Neural progenitor cell (in vitro differentiated cells): Measurements from ENCODE around the gene ZNF502. TPM values are rescaled to one million over a fixed set of nuclear protein-coding genes. Genes with fewer than 3 reads are reported as not detected.
A peak's percentile ranks its signal among the peaks of the same experiment; 100 is the strongest.
"Not testable (repeated sequence)": the region's sequence is repeated elsewhere in the genome, so short reads cannot be mapped to it uniquely, and the experiment has no call there.

Experiments
- DNase-seq: peaks from one replicate; pipeline ENCODE4 v3.0.0-alpha.2; 2016; ENCODE audit warnings: low spot score
- H2AFZ ChIP-seq: fragments of 200-600 bp; sonication (generic); replicated peaks from 2 replicates; pipeline ENCODE4 v1.6.1; 2016; ENCODE audit warnings: antibody characterized with exemption
- H3F3A ChIP-seq: fragments of 200-600 bp; sonication (generic); 2 replicates; pipeline ENCODE4 v1.6.1; 2016; ENCODE audit warnings: antibody characterized with exemption, low read depth
- H3K27ac ChIP-seq: fragments of 200-600 bp; sonication (generic); 2 replicates; pipeline ENCODE4 v1.5.1; 2016; ENCODE audit warnings: mild to moderate bottlenecking
- H3K27me3 ChIP-seq: fragments of 200-600 bp; sonication (generic); 2 replicates; pipeline ENCODE4 v1.6.1; 2016; ENCODE audit warnings: mild to moderate bottlenecking, moderate library complexity
- H3K36me3 ChIP-seq: fragments of 200-600 bp; sonication (generic); 2 replicates; pipeline ENCODE4 v1.5.1; 2016
- H3K4me1 ChIP-seq: fragments of 200-600 bp; sonication (generic); 2 replicates; pipeline ENCODE4 v1.6.1; 2016; ENCODE audit warnings: mixed run types
- H3K4me2 ChIP-seq: fragments of 200-600 bp; sonication (generic); 2 replicates; pipeline ENCODE4 v1.6.1; 2016
- H3K4me3 ChIP-seq: fragments of 200-600 bp; sonication (generic); 2 replicates; pipeline ENCODE4 v1.5.1; 2016
- H3K79me2 ChIP-seq: fragments of 200-600 bp; sonication (generic); 2 replicates; pipeline ENCODE4 v1.6.1; 2016; ENCODE audit warnings: low read depth
- H3K9ac ChIP-seq: fragments of 200-600 bp; sonication (generic); 2 replicates; pipeline ENCODE4 v1.6.1; 2016
- H3K9me3 ChIP-seq: fragments of 200-600 bp; sonication (generic); 2 replicates; pipeline ENCODE4 v1.5.1; 2016; ENCODE audit warnings: low read depth
- H4K20me1 ChIP-seq: fragments of 200-600 bp; sonication (generic); 2 replicates; pipeline ENCODE4 v1.6.1; 2016; ENCODE audit warnings: low read depth
- H3K27ac Mint-ChIP-seq: 3 replicates; pipeline ENCODE4 v1.8.0; 2021; ENCODE audit warnings: mixed read lengths
- H3K27me3 Mint-ChIP-seq: 2 replicates; pipeline ENCODE4 v1.8.0; 2022; ENCODE audit warnings: low read depth, mild to moderate bottlenecking, inconsistent platforms, moderate library complexity, mixed read lengths; ENCODE audit not compliant: insufficient read depth
- H3K36me3 Mint-ChIP-seq: 3 replicates; pipeline ENCODE4 v1.8.0; 2021; ENCODE audit warnings: mixed read lengths
- H3K4me1 Mint-ChIP-seq: 3 replicates; pipeline ENCODE4 v1.8.0; 2021; ENCODE audit warnings: mixed read lengths
- H3K4me3 Mint-ChIP-seq: 3 replicates; pipeline ENCODE4 v1.8.0; 2021; ENCODE audit warnings: mild to moderate bottlenecking, moderate library complexity, mixed read lengths
- H3K9me3 Mint-ChIP-seq: 3 replicates; pipeline ENCODE4 v1.8.0; 2020; ENCODE audit warnings: mixed read lengths
- CTCF ChIP-seq: fragments of 200-600 bp; sonication (generic); IDR thresholded peaks from 2 replicates; pipeline ENCODE4 v1.5.1; 2017; ENCODE audit warnings: antibody characterized with exemption, mild to moderate bottlenecking
- EZH2 ChIP-seq: fragments of 200-600 bp; sonication (generic); IDR thresholded peaks from 2 replicates; pipeline ENCODE4 v1.6.1; 2017; ENCODE audit warnings: antibody characterized with exemption, mild to moderate bottlenecking, moderate library complexity
- EZH2phosphoT487 ChIP-seq: fragments of 200-600 bp; sonication (generic); IDR thresholded peaks from 2 replicates; pipeline ENCODE4 v1.6.1; 2017; ENCODE audit warnings: antibody characterized with exemption
- total RNA-seq: library from RNA; depleted of rRNA; stranded (reverse); fragments of >200 nt; gene quantifications from 2 replicates; pipeline ENCODE4 v1.2.3, GENCODE V29; 2015; ENCODE audit warnings: low replicate concordance

ZNF502 gene
- total RNA-seq = 3.6 and 5.1 TPM in 2 replicates

- no peaks in the 10 kb centered on the region for H3K27me3 ChIP-seq
- DNase-seq = peak; percentile 82
- TF ChIP-seq EZH2phosphoT487 = no peak
- TF ChIP-seq CTCF = peak; percentile 34
- peak within 1 kb of the TSS; percentile 98 for H2AFZ ChIP-seq
- peaks cover 30% of the 10 kb centered on the region for H3K9me3 Mint-ChIP-seq
- H3K4me2 ChIP-seq = peak within 1 kb of the TSS; percentile 69
- no peaks in the 10 kb centered on the region for H3K4me1 ChIP-seq
- no peaks in the 10 kb centered on the region for H4K20me1 ChIP-seq
- no peak within 1 kb of the TSS for H3K27ac ChIP-seq
- no peaks in the 10 kb centered on the region for H3K4me1 Mint-ChIP-seq
- peaks cover 6% of the 10 kb centered on the region for H3K27me3 Mint-ChIP-seq
- no peak within 1 kb of the TSS for H3K27ac Mint-ChIP-seq
- H3K79me2 ChIP-seq = no peaks in the 10 kb centered on the region
- peaks cover 14% of the 10 kb centered on the region for H3K9me3 ChIP-seq
- peak within 1 kb of the TSS; percentile 82 for H3K4me3 Mint-ChIP-seq
- H3F3A ChIP-seq = no peaks in the 10 kb centered on the region
- peak within 1 kb of the TSS; percentile 75 for H3K4me3 ChIP-seq
- H3K36me3 Mint-ChIP-seq = no peaks in the 10 kb centered on the region
- no peak within 1 kb of the TSS for H3K9ac ChIP-seq
- H3K36me3 ChIP-seq = no peaks in the 10 kb centered on the region
Measured at GRCh38 chr3:44712455-44713075, at the start of gene ZNF502. Gene ZNF502 (plus strand): TSS chr3:44712660. CDS start chr3:44720262, 7,602 bp downstream.

- H3K36me3 Mint-ChIP-seq = peaks cover 39% of the 10 kb centered on the region
Measured at GRCh38 chr3:44665173-44665572, 47.3 kb upstream of the ZNF502 start.

DNA sequence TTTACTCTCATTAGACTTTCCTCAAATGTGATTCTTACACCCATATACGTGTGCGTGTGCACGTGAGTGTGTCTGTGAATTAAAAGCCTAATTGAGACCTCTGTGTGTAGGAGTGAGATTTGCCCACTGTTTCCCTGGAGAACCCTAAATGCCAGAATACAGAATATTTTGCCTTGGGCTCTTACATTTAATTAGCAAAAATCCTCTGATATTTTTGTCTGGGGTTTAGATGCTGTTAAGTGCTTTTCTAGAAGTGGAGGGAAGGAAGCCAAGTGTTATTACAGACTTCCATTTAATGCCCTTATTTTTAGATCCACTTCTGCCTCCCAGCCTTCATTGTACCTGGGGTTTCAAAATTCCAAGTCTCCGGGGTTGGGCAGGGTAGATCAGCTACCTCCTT, 46.1 kb upstream of the ZNF502 start:
- TF ChIP-seq EZH2phosphoT487 (no peak), EZH2 (no peak), CTCF (no peak)
- no peaks in the 10 kb centered on the region for H3K27me3 ChIP-seq
- H3K36me3 ChIP-seq = peaks cover 5% of the 10 kb centered on the region
- Mint-ChIP-seq H3K36me3 (peaks cover 29% of the 10 kb centered on the region), H3K27ac (no peak overlapping the region), H3K4me3 (no peak overlapping the region), H3K27me3 (peaks cover 3% of the 10 kb centered on the region), H3K9me3 (no peaks in the 10 kb centered on the region), H3K4me1 (no peaks in the 10 kb centered on the region)
- H3K79me2 ChIP-seq = no peaks in the 10 kb centered on the region
- H3K4me3 ChIP-seq = no peak overlapping the region
- no peak overlapping the region for H2AFZ ChIP-seq
- H3K9ac ChIP-seq = no peak overlapping the region
- no peak overlapping the region for H3K4me2 ChIP-seq
- H3K9me3 ChIP-seq = no peaks in the 10 kb centered on the region
- DNase-seq = no peak
- H3F3A ChIP-seq = no peaks in the 10 kb centered on the region
- H4K20me1 ChIP-seq = no peaks in the 10 kb centered on the region
- no peaks in the 10 kb centered on the region for H3K4me1 ChIP-seq
- no peak overlapping the region for H3K27ac ChIP-seq

More at GRCh38 chr3:44665173-44665572, 47.3 kb upstream of the ZNF502 start:
- Histone ChIP-seq H3K9me3 (no peaks in the 10 kb centered on the region), H3K27me3 (no peaks in the 10 kb centered on the region), H3K4me3 (no peak overlapping the region), H3F3A (no peaks in the 10 kb centered on the region), H3K9ac (no peak overlapping the region), H3K79me2 (no peaks in the 10 kb centered on the region), H3K4me2 (no peak overlapping the region), H2AFZ (no peak overlapping the region), H4K20me1 (no peaks in the 10 kb centered on the region), H3K27ac (no peak overlapping the region), H3K4me1 (no peaks in the 10 kb centered on the region), H3K36me3 (peaks cover 5% of the 10 kb centered on the region)
- TF ChIP-seq EZH2 = no peak
- no peak for TF ChIP-seq EZH2phosphoT487
- H3K4me1 Mint-ChIP-seq = no peaks in the 10 kb centered on the region
- no peak for DNase-seq
- H3K4me3 Mint-ChIP-seq = no peak overlapping the region
- no peak overlapping the region for H3K27ac Mint-ChIP-seq
- peaks cover 2% of the 10 kb centered on the region for H3K9me3 Mint-ChIP-seq
- peaks cover 3% of the 10 kb centered on the region for H3K27me3 Mint-ChIP-seq

DNA sequence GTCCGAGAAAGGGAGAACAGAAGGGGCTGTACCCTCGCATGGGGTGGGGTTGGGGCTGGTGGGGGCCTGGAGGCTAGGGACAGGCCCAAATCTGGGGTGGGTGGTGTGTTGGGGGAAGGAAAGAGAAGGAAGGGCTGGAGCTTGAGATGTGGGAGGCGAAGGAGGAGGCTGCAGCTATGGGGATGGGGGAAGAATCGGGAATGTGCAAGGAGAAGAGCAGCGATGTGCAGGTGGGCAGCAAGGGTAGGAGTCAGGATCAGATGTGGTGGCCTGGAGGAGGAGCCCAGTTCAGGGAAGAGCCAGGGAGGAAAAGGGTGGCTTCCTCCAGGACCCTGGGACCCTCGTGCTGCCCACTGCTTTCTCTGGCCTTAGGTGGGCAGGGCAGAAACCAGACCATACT, 42.7 kb upstream of the ZNF502 start:
- Histone ChIP-seq H3K4me3 (no peak overlapping the region), H3F3A (no peaks in the 10 kb centered on the region), H3K79me2 (no peaks in the 10 kb centered on the region), H2AFZ (no peak overlapping the region), H3K4me2 (no peak overlapping the region), H3K27ac (no peak overlapping the region), H3K4me1 (no peaks in the 10 kb centered on the region), H3K36me3 (peaks cover 5% of the 10 kb centered on the region), H3K9ac (no peak overlapping the region), H4K20me1 (no peaks in the 10 kb centered on the region), H3K27me3 (no peaks in the 10 kb centered on the region), H3K9me3 (no peaks in the 10 kb centered on the region)
- H3K36me3 Mint-ChIP-seq = peaks cover 17% of the 10 kb centered on the region
- peak overlapping the region; percentile 76 for H3K27ac Mint-ChIP-seq
- no peak overlapping the region for H3K4me3 Mint-ChIP-seq
- H3K27me3 Mint-ChIP-seq = peaks cover 4% of the 10 kb centered on the region
- TF ChIP-seq EZH2phosphoT487 (no peak), CTCF (no peak), EZH2 (no peak)
- no peaks in the 10 kb centered on the region for H3K4me1 Mint-ChIP-seq
- peaks cover 7% of the 10 kb centered on the region for H3K9me3 Mint-ChIP-seq
- no peak for DNase-seq

GRCh38 chr3:44673466-44673865, 39.0 kb upstream of the ZNF502 start:
- not testable (repeated sequence) for H3K27ac Mint-ChIP-seq, H3K36me3 ChIP-seq, H3K4me3 Mint-ChIP-seq, DNase-seq, H3K9ac ChIP-seq, H3K4me3 ChIP-seq, H3K36me3 Mint-ChIP-seq, H3K9me3 Mint-ChIP-seq, H2AFZ ChIP-seq, H3K79me2 ChIP-seq, H3K27ac ChIP-seq, H4K20me1 ChIP-seq, H3F3A ChIP-seq, H3K27me3 ChIP-seq, H3K4me1 ChIP-seq, H3K4me1 Mint-ChIP-seq, H3K27me3 Mint-ChIP-seq, H3K9me3 ChIP-seq, H3K4me2 ChIP-seq
